ENCODE data around the gene EMC7.

DNA sequence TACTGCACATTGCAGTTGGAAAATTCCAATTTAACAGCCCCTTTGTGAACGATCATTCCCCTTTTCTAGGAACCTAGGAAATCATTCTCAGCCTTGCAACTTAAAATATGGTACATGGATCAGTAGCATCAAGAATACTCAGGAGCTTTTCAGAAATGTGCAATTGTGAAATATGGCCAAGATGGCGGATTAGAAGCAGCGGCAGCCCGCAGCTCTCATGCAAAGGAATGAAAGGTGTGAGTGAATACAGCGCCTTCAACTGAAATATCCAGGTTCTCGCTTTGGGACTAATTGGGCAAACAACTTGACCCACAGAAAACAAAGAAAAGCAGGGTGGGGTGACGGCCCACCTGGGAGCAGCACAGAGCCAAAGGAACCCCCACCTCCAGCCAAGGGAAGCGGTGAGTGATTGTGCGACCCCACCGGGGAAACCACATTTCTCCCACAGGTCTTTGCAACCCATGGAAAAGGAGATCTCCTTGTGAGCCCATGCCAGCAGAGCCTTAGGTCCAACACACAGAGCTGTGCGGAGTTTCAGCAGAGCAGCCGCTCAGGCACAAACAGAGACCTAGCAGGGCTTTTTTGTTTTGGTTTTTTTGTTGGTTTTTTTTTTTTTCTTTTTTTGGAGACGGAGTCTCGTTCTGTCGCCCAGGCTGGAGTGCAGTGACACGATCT, 55.1 kb downstream of the EMC7 start:
- TF ChIP-seq, protein P1, sequence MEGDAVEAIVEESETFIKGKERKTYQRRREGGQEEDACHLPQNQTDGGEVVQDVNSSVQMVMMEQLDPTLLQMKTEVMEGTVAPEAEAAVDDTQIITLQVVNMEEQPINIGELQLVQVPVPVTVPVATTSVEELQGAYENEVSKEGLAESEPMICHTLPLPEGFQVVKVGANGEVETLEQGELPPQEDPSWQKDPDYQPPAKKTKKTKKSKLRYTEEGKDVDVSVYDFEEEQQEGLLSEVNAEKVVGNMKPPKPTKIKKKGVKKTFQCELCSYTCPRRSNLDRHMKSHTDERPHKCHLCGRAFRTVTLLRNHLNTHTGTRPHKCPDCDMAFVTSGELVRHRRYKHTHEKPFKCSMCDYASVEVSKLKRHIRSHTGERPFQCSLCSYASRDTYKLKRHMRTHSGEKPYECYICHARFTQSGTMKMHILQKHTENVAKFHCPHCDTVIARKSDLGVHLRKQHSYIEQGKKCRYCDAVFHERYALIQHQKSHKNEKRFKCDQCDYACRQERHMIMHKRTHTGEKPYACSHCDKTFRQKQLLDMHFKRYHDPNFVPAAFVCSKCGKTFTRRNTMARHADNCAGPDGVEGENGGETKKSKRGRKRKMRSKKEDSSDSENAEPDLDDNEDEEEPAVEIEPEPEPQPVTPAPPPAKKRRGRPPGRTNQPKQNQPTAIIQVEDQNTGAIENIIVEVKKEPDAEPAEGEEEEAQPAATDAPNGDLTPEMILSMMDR (IDR thresholded peaks at IDR 0.05) = no peak
- no peak for TF ChIP-seq POLR2A (IDR thresholded peaks at IDR 0.05)

Measured in testis (tissue), 2 donors.